Keratinocyte (primary cell): ENCODE measurements around the gene RXRA. TPM values are rescaled to one million over a fixed set of nuclear protein-coding genes. Genes with fewer than 3 reads are reported as not detected.

Experiments
- DNase-seq: peaks from one replicate; pipeline ENCODE4 v3.0.0-alpha.2; 2011; ENCODE audit warnings: low read depth, missing footprints, low spot score
- FAIRE-seq: peaks from 2 replicates; lab custom pipeline; 2011; peaks lifted over from hg19 to GRCh38; lab: Jason Lieb, UNC
- H2AFZ ChIP-seq: 2 replicates; pipeline ENCODE4 v1.6.0; 2012; ENCODE audit warnings: low read length, control low read depth, inconsistent platforms; ENCODE audit not compliant: control insufficient read depth
- H3K27ac ChIP-seq: 2 replicates; pipeline ENCODE4 v1.5.1; 2011; ENCODE audit warnings: low read length; ENCODE audit not compliant: control insufficient read depth, insufficient read depth
- H3K27me3 ChIP-seq: 3 replicates; pipeline ENCODE4 v1.6.0; 2011; ENCODE audit warnings: low read length; ENCODE audit not compliant: control insufficient read depth, insufficient read depth; ENCODE audit errors: extremely low read depth
- H3K36me3 ChIP-seq, 2 experiments: 2 replicates in 1 of 2; 3 replicates in 1 of 2; pipeline ENCODE4 v1.5.1; 2011; ENCODE audit warnings: low read length in 2 of 2, mild to moderate bottlenecking in 1 of 2; ENCODE audit not compliant: control insufficient read depth in 2 of 2, insufficient read depth in 2 of 2; ENCODE audit errors: extremely low read depth in 1 of 2
- H3K4me1 ChIP-seq: 3 replicates; pipeline ENCODE4 v1.5.1; 2011; ENCODE audit warnings: low read length; ENCODE audit not compliant: control insufficient read depth, insufficient read depth; ENCODE audit errors: extremely low read depth
- H3K4me2 ChIP-seq: 3 replicates; pipeline ENCODE4 v1.6.0; 2011; ENCODE audit warnings: low read depth, low read length; ENCODE audit not compliant: control insufficient read depth, insufficient read depth; ENCODE audit errors: extremely low read depth
- H3K4me3 ChIP-seq, 3 experiments: fragments of 200-600 bp in 1 of 3; sonication (generic) in 1 of 3; 2 replicates in 2 of 3; 3 replicates in 1 of 3; pipeline ENCODE4 v1.5.1; 2011 to 2016; ENCODE audit warnings: low read length in 3 of 3, mild to moderate bottlenecking in 3 of 3, control low read depth in 2 of 3, inconsistent platforms in 1 of 3, low read depth in 1 of 3, mixed read lengths in 1 of 3, mixed run types in 1 of 3, moderate library complexity in 1 of 3; ENCODE audit not compliant: control insufficient read depth in 2 of 3, insufficient read depth in 2 of 3; ENCODE audit errors: extremely low read depth in 1 of 3
- H3K79me2 ChIP-seq: 2 replicates; pipeline ENCODE4 v1.6.0; 2012; ENCODE audit warnings: low read length; ENCODE audit not compliant: control insufficient read depth, insufficient read depth
- H3K9ac ChIP-seq: 3 replicates; pipeline ENCODE4 v1.6.0; 2011; ENCODE audit warnings: low read length; ENCODE audit not compliant: control insufficient read depth, insufficient read depth; ENCODE audit errors: extremely low read depth
- H3K9me1 ChIP-seq: 3 replicates; pipeline ENCODE4 v1.6.0; 2011; ENCODE audit warnings: low read length; ENCODE audit not compliant: control insufficient read depth, insufficient read depth; ENCODE audit errors: extremely low read depth
- H3K9me3 ChIP-seq: 2 replicates; pipeline ENCODE4 v1.5.1; 2012; ENCODE audit warnings: low read depth, low read length; ENCODE audit not compliant: control insufficient read depth
- H4K20me1 ChIP-seq: 3 replicates; pipeline ENCODE4 v1.6.0; 2011; ENCODE audit warnings: low read length; ENCODE audit not compliant: control insufficient read depth, insufficient read depth; ENCODE audit errors: extremely low read depth
- EZH2 ChIP-seq: IDR thresholded peaks from one replicate; pipeline ENCODE4 v1.6.1; 2012; ENCODE audit warnings: inconsistent platforms, mild to moderate bottlenecking, low read length, moderate library complexity
- dilution Hi-C: fragments of 300-500 bp; cut with MboI; formaldehyde crosslinking; loops from one replicate; pipeline ENCODE4 v1.7.0; 2020; ENCODE audit warnings: low sequenced_read_pairs; ENCODE audit not compliant: extremely low pct_ligation_motif_present
- polyA plus RNA-seq, 5 experiments: library from polyadenylated mRNA; depleted of rRNA in 3 of 5; stranded (reverse) in 3 of 5; stranded (forward) in 1 of 5; unstranded in 1 of 5; fragments of >200 nt; gene quantifications; 1 replicate in 1 of 5; 2 replicates in 3 of 5; 3 replicates in 1 of 5; pipeline versions ENCODE4 v1.2.1 to v1.2.3, GENCODE V29; 2011 to 2012; ENCODE audit warnings: missing spikeins in 2 of 5, low read depth in 1 of 5, low replicate concordance in 1 of 5
- TF ChIP-seq, protein P1 (sequence below), 3 experiments: IDR thresholded peaks in 1 of 3; conservative IDR thresholded peaks in 1 of 3; optimal IDR thresholded peaks in 1 of 3; 2 replicates in 2 of 3; 3 replicates in 1 of 3; pipeline versions ENCODE3 to v1.5.1; 2011; ENCODE audit warnings: low read length in 3 of 3, mild to moderate bottlenecking in 3 of 3, moderate library complexity in 2 of 3, control low read depth in 1 of 3, inconsistent platforms in 1 of 3; ENCODE audit not compliant: insufficient read depth in 2 of 3; ENCODE audit errors: extremely low read depth in 1 of 3

The RXRA gene
- polyA plus RNA-seq, 1 donor (not counting 4 experiments of a cell fraction or from before 2014, with no cell fraction given), result 9.7 TPM

DNA sequence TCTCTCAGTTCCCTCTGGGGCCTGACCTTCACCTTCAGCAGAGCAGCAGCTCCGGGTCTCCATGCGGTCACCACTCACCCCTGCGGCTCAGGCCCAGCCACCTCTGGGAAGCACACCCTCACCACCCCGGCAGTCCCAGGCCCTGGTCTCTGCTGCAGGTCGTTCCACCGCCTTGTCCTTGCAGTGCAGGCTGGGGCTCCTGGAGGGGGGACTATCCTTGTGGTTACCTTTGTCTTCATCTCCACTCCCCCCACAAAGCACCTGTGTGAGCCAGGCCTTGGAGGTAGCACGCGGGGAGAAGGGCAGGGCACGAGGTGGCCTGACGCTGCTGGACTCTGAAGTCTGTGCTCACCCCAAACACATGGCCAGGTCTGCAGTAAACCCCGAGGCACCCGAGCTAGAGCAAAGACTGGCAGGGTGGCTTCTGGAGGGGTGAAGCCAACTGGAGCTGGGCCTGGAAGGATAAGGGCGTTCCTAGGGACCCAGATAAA, 33.2 kb upstream of the RXRA start:
- H3K36me3 ChIP-seq, result no peaks in the 10 kb centered on the region
- peaks cover 55% of the 10 kb centered on the region for H3K27me3 ChIP-seq
- no peak overlapping the region for H3K4me2 ChIP-seq
- H3K79me2 ChIP-seq, result no peaks in the 10 kb centered on the region
- no peak overlapping the region for H3K4me3 ChIP-seq
- dilution Hi-C loops, result no loop called here
- H3K9me3 ChIP-seq, result no peaks in the 10 kb centered on the region
- no peaks in the 10 kb centered on the region for H3K9me1 ChIP-seq
- H2AFZ ChIP-seq, result no peak overlapping the region
- DNase-seq (no peak), FAIRE-seq (no peak)
- H3K9ac ChIP-seq, result no peak overlapping the region
- no peak overlapping the region for H3K27ac ChIP-seq
- H4K20me1 ChIP-seq, result no peaks in the 10 kb centered on the region
- H3K4me1 ChIP-seq, result no peaks in the 10 kb centered on the region
- no peak for TF ChIP-seq EZH2
- TF ChIP-seq, protein P1, sequence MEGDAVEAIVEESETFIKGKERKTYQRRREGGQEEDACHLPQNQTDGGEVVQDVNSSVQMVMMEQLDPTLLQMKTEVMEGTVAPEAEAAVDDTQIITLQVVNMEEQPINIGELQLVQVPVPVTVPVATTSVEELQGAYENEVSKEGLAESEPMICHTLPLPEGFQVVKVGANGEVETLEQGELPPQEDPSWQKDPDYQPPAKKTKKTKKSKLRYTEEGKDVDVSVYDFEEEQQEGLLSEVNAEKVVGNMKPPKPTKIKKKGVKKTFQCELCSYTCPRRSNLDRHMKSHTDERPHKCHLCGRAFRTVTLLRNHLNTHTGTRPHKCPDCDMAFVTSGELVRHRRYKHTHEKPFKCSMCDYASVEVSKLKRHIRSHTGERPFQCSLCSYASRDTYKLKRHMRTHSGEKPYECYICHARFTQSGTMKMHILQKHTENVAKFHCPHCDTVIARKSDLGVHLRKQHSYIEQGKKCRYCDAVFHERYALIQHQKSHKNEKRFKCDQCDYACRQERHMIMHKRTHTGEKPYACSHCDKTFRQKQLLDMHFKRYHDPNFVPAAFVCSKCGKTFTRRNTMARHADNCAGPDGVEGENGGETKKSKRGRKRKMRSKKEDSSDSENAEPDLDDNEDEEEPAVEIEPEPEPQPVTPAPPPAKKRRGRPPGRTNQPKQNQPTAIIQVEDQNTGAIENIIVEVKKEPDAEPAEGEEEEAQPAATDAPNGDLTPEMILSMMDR (optimal IDR thresholded peaks at IDR 0.05 in 1 of 3, IDR thresholded peaks at IDR 0.05 in 1 of 3, conservative IDR thresholded peaks at IDR 0.05 in 1 of 3; ENCODE audit: extremely low read depth in 1 of 3, insufficient read depth in 2 of 3, low read length in 3 of 3), result no peak

DNA sequence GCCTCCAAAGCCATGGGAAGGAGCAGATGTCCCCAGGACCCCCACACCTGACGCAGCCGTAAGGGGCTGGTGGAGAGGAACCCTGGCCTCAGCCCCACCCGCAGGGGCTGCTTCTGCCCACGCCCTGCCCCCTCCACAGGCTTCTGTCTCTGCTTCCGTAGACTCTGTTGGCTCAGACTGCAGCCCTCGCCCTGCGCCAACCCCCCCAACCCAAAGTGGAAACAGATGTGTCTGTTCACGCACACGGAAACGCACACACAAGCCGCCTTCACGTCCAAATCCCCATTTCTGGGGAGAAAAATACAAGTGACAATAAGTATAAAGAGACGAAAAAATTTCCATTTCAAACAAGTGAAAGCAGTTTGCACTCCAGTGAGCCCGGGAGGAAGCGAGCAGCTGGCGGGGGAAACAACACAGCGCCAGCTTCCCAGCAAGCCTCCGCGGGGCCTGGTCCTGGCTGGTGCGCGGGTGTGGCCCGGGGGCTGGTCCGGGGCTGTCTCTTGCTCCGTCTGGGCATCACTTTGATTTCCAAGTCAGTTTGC, 32.6 kb upstream of the RXRA start:
- DNase-seq (no peak), FAIRE-seq (no peak)
- Histone ChIP-seq H2AFZ (no peak overlapping the region), H3K27me3 (peaks cover 55% of the 10 kb centered on the region), H3K4me2 (peak overlapping the region; percentile 16), H3K36me3 (no peaks in the 10 kb centered on the region), H3K9me1 (no peaks in the 10 kb centered on the region), H3K79me2 (no peaks in the 10 kb centered on the region), H3K27ac (no peak overlapping the region), H3K9me3 (no peaks in the 10 kb centered on the region), H4K20me1 (no peaks in the 10 kb centered on the region), H3K4me3 (no peak overlapping the region), H3K4me1 (no peaks in the 10 kb centered on the region), H3K9ac (no peak overlapping the region)
- dilution Hi-C loops, result no loop called here
- no peak for TF ChIP-seq EZH2
- TF ChIP-seq, protein P1 (optimal IDR thresholded peaks at IDR 0.05 in 1 of 3, IDR thresholded peaks at IDR 0.05 in 1 of 3, conservative IDR thresholded peaks at IDR 0.05 in 1 of 3; ENCODE audit: extremely low read depth in 1 of 3, insufficient read depth in 2 of 3, low read length in 3 of 3), result no peak
